ENCODE measurements around the gene PEMT.

DNA sequence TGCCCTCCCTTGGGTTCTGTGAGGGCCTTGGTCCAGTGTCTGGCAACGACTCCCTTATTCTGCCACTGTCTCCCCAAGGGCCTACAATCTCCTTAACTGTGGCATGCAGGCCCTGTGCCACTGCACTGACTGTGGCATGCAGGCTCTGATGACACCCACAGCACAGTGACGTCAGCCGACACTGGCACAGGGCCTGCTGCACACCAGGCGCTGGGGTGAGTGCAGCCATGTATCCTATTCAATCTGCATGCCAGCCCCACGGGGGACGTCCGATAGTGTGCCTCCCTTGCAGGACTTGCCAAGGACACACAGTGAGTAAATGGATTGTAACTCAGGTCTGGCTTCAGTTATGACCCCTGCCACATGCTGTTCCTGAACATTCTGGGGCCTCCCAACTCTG is 55.6 kb downstream of the PEMT start:
- TF ChIP-seq, protein P1, sequence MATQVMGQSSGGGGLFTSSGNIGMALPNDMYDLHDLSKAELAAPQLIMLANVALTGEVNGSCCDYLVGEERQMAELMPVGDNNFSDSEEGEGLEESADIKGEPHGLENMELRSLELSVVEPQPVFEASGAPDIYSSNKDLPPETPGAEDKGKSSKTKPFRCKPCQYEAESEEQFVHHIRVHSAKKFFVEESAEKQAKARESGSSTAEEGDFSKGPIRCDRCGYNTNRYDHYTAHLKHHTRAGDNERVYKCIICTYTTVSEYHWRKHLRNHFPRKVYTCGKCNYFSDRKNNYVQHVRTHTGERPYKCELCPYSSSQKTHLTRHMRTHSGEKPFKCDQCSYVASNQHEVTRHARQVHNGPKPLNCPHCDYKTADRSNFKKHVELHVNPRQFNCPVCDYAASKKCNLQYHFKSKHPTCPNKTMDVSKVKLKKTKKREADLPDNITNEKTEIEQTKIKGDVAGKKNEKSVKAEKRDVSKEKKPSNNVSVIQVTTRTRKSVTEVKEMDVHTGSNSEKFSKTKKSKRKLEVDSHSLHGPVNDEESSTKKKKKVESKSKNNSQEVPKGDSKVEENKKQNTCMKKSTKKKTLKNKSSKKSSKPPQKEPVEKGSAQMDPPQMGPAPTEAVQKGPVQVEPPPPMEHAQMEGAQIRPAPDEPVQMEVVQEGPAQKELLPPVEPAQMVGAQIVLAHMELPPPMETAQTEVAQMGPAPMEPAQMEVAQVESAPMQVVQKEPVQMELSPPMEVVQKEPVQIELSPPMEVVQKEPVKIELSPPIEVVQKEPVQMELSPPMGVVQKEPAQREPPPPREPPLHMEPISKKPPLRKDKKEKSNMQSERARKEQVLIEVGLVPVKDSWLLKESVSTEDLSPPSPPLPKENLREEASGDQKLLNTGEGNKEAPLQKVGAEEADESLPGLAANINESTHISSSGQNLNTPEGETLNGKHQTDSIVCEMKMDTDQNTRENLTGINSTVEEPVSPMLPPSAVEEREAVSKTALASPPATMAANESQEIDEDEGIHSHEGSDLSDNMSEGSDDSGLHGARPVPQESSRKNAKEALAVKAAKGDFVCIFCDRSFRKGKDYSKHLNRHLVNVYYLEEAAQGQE (IDR thresholded peaks at IDR 0.05; ENCODE audit: insufficient replicate concordance, low read depth), result no peak
- TF ChIP-seq, protein P2, sequence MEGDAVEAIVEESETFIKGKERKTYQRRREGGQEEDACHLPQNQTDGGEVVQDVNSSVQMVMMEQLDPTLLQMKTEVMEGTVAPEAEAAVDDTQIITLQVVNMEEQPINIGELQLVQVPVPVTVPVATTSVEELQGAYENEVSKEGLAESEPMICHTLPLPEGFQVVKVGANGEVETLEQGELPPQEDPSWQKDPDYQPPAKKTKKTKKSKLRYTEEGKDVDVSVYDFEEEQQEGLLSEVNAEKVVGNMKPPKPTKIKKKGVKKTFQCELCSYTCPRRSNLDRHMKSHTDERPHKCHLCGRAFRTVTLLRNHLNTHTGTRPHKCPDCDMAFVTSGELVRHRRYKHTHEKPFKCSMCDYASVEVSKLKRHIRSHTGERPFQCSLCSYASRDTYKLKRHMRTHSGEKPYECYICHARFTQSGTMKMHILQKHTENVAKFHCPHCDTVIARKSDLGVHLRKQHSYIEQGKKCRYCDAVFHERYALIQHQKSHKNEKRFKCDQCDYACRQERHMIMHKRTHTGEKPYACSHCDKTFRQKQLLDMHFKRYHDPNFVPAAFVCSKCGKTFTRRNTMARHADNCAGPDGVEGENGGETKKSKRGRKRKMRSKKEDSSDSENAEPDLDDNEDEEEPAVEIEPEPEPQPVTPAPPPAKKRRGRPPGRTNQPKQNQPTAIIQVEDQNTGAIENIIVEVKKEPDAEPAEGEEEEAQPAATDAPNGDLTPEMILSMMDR (IDR thresholded peaks at IDR 0.05; ENCODE audit: insufficient read depth, low read length), result no peak
- TF ChIP-seq SPI1 (IDR thresholded peaks at IDR 0.05; ENCODE audit: borderline replicate concordance, low read depth), result no peak
- no peak for TF ChIP-seq POLR2AphosphoS5 (IDR thresholded peaks at IDR 0.05; ENCODE audit: low read depth)
- TF ChIP-seq GABPA (IDR thresholded peaks at IDR 0.05; ENCODE audit: low read depth), result no peak
